SHP77 (cell line): ENCODE results near the gene HLF.

Source experiments
- DNase-seq, 2 experiments: peaks; one replicate each; lab custom pipeline; 2025; lab: John Stamatoyannopoulos, UW

Gene HLF

DNA sequence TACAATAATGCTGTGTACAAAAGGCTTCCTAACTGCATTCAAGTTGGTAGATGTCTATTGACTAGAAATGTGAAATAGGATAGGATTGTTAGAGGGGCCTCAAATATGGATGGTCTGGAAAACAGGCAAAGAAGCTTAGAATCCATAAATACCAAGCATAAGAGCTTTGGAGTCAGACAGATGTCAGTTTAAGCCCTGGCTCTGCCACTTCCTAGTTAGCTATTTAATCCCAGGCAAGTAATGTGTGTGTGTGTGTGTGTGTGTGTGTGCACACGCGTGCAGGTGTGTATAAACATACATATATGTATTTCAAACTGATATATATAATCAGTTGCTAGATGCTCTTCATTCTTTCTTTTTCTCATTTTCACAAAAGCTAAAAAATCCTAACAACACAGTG is 90.2 kb downstream of the HLF start:
- DNase-seq: no peak

DNA sequence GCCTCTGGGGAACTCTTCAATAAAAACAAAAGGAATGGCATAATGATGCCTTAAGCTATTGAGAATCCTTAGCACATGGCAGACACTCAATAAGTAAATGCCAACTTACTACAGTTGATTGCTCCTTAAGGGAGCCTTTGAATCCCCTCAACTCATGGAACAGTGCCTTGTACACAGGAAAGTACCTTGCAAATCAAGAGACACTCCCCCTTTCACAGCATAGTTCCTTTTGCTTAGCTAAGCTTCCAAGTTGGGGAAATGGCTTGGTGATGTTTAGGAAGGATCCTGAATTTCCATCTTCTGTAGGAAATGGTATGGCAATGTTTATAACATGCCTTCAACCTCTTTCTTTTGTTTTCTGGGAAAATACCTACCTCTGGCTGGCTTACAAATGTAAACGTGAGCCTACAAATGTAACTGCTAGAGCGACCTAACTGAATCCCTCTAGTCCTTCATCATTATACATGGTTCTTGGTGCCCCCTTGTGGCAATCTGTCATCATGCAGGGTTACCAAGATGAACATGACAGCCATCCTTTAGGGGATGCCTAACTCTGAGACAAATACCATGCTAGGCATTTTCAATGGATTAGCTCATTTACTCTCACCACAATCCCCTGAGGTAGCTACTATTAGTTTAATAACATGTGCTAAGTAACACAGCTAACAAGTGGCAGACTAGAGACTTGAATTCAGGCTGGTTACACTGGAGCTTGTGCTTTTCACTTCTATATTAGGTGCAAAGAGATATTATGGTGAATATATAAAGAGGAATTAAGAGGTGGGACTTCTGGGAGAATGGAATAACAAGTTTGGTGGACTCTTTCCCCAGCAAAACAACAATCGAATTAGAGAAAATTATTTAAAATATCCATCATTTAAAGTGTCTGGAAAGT is 91.9 kb downstream of the HLF start:
- peak; percentile 51 to 66 for DNase-seq

DNA sequence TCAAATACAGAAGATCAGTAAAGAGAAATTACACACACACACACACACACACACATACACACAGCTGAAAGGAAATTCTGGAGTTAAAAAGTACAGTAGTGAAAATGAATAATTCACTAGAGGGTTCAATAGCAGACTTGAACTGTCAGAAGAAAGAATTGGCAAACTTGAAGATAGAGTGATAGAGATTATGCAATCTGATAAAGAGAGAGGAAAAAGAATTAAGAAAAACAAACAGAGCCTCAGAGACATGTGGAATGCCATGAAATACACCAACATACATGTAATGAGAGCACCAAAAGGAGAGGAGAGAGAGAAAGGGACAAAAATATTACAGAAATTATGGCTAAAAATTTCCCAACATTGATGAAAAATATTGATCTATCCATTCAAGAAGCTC is 96.2 kb downstream of the HLF start:
- DNase-seq: no peak

DNA sequence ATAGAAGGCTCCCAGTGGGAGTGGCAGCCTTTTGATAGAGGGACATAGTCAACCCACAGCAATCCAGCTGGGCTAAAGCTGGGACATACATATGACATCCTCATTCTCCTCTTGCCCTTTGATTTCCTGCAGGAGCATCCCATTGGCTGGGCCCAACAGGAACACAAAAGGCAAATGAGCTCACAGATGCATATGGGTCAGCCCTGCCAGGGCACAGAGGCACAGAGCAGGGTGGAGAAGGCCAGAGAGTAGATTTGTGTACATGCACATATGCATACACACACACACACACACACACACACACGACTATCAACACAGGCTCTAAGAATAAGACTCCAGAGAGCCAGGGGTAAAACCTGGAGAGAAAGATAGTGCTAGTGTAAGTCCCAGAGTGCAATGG is 98.3 kb downstream of the HLF start:
- DNase-seq: no peak

DNA sequence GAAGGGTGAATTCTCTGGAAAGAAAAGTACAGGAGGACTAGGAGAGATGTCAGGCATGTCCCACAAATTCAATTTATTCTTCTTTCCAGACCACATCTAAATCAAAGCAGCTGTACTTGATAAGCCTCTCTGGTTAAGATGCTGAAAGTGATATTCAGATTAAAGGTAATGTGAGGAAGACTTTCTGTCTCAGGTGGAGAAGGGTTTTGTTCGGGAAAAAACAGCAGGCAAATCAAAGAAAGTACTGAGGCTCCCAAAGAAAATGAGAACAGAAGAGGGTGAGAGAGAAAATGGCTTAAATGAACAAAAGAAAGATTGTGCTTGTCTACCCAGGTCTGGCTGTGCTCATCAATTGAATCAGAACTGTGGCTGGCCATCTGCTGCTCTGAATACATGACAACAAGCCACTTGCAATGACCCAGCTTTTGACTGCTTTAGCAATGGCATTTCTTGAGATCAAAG is 101.3 kb downstream of the HLF start:
- no peak for DNase-seq

DNA sequence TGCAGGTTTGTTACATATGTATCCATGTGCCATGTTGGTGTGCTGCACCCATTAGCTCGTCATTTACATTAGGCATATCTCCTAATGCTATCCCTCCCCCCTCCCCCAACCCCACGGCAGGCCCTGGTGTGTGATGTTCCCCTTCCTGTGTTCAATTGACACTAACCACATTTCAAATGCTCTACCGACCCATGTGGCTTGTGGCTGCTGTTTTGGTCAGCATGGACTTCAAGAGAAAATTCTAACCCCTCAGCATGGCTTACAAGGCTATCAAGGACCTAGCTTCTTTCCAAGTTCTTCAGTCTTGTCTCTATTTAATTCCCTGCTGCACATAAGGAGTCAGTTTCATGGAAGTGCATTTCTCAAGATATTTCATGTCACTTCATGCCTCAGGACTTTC is 103.9 kb downstream of the HLF start:
- DNase-seq: no peak
